ENCODE results near the gene KRTAP19-4. TPM values are rescaled to one million over a fixed set of nuclear protein-coding genes. Genes with fewer than 3 reads are reported as not detected.

The KRTAP19-4 gene
- total and polyA plus RNA-seq, 2 of the 13 experiments (the other 11 are each of a cell fraction or from before 2014, with no cell fraction given), result not detected

- TF ChIP-seq, protein P1, sequence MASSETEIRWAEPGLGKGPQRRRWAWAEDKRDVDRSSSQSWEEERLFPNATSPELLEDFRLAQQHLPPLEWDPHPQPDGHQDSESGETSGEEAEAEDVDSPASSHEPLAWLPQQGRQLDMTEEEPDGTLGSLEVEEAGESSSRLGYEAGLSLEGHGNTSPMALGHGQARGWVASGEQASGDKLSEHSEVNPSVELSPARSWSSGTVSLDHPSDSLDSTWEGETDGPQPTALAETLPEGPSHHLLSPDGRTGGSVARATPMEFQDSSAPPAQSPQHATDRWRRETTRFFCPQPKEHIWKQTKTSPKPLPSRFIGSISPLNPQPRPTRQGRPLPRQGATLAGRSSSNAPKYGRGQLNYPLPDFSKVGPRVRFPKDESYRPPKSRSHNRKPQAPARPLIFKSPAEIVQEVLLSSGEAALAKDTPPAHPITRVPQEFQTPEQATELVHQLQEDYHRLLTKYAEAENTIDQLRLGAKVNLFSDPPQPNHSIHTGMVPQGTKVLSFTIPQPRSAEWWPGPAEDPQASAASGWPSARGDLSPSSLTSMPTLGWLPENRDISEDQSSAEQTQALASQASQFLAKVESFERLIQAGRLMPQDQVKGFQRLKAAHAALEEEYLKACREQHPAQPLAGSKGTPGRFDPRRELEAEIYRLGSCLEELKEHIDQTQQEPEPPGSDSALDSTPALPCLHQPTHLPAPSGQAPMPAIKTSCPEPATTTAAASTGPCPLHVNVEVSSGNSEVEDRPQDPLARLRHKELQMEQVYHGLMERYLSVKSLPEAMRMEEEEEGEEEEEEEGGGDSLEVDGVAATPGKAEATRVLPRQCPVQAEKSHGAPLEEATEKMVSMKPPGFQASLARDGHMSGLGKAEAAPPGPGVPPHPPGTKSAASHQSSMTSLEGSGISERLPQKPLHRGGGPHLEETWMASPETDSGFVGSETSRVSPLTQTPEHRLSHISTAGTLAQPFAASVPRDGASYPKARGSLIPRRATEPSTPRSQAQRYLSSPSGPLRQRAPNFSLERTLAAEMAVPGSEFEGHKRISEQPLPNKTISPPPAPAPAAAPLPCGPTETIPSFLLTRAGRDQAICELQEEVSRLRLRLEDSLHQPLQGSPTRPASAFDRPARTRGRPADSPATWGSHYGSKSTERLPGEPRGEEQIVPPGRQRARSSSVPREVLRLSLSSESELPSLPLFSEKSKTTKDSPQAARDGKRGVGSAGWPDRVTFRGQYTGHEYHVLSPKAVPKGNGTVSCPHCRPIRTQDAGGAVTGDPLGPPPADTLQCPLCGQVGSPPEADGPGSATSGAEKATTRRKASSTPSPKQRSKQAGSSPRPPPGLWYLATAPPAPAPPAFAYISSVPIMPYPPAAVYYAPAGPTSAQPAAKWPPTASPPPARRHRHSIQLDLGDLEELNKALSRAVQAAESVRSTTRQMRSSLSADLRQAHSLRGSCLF (CRISPR knock-in tag; IDR thresholded peaks at IDR 0.05; ENCODE audit: borderline replicate concordance), result no peak
- TF ChIP-seq RAD21 (CRISPR knock-in tag; IDR thresholded peaks at IDR 0.05) (no peak), TARDBP (CRISPR knock-in tag; IDR thresholded peaks at IDR 0.05) (no peak), JDP2 (CRISPR knock-in tag; IDR thresholded peaks at IDR 0.05; ENCODE audit: borderline replicate concordance) (no peak)
These were observed 27.9 kb downstream of the KRTAP19-4 start (continued) for GRCh38 chr21:30468900-30469714.

GRCh38 chr21:30463713-30464112, 33.3 kb downstream of the KRTAP19-4 start:
- FAIRE-seq, result peak; percentile 8
- BruUV-seq (replicated peaks), result no TSS peak
- no peak overlapping the region for H2AFZ ChIP-seq (ENCODE audit: low read length)
- peaks cover 86% of the 10 kb centered on the region for H3K9me3 ChIP-seq (ENCODE audit: low read length)
- H3K27me3 ChIP-seq (ENCODE audit: control insufficient read depth in 1 of 2, insufficient read depth in 2 of 2, low read length in 2 of 2), result no peaks in the 10 kb centered on the region
- H3K4me2 ChIP-seq (ENCODE audit: low read depth, low read length), result no peak overlapping the region
- DNase-seq (ENCODE audit: low spot score), result no peak
- H3K27ac ChIP-seq (ENCODE audit: extremely low read length, insufficient read depth, low read length), result no peak overlapping the region
- H3K4me3 ChIP-seq (replicated peaks in 1 of 3; ENCODE audit: insufficient read depth in 1 of 3, low read depth in 2 of 3, low read length in 3 of 3), result no peak overlapping the region
- no peaks in the 10 kb centered on the region for H3K36me3 ChIP-seq (replicated peaks in 1 of 2; ENCODE audit: control insufficient read depth in 1 of 2, insufficient read depth in 2 of 2, low read length in 2 of 2)
- no peaks in the 10 kb centered on the region for H4K20me1 ChIP-seq (ENCODE audit: insufficient read depth, low read length)
- no peak for ATAC-seq
- H3K79me2 ChIP-seq (ENCODE audit: insufficient read depth, low read length), result no peaks in the 10 kb centered on the region
- CTCF ChIA-PET (ENCODE audit: low intra/inter-chr PET ratio, low total read pairs), result no interaction called here
- no peak overlapping the region for H3K9ac ChIP-seq (ENCODE audit: insufficient read depth, low read depth, low read length)
- WGBS (ENCODE audit: low lambda C conversion rate), result 1% methylated on average over 3 of the region's 3 CpGs
- intact Hi-C loops (cut with micrococcal nuclease; ENCODE audit: unreplicated experiment), result no loop called here
- in situ Hi-C loops (cut with HindIII; ENCODE audit: extremely low pct_ligation_motif_present, low pct_unique_long_range_greater_than_20kb), result no loop called here
- H3K4me1 ChIP-seq (ENCODE audit: insufficient read depth, low read length), result no peaks in the 10 kb centered on the region
- POLR2A ChIA-PET, result no interaction called here
- TF ChIP-seq HNF4A (CRISPR knock-in tag; IDR thresholded peaks at IDR 0.05) (no peak), ZNF792 (CRISPR knock-in tag; IDR thresholded peaks at IDR 0.05) (no peak), ZNF780A (CRISPR knock-in tag; IDR thresholded peaks at IDR 0.05) (no peak), BATF2 (CRISPR knock-in tag; IDR thresholded peaks at IDR 0.05) (no peak), ZNF564 (CRISPR knock-in tag; IDR thresholded peaks at IDR 0.05) (no peak), TEF (CRISPR knock-in tag; IDR thresholded peaks at IDR 0.05) (no peak), NFE2L1 (CRISPR knock-in tag; IDR thresholded peaks at IDR 0.05; ENCODE audit: borderline replicate concordance) (no peak), CCDC6 (CRISPR knock-in tag; IDR thresholded peaks at IDR 0.05) (no peak), ZBTB1 (CRISPR knock-in tag; IDR thresholded peaks at IDR 0.05; ENCODE audit: borderline replicate concordance) (no peak)
- TF ChIP-seq, protein P2, sequence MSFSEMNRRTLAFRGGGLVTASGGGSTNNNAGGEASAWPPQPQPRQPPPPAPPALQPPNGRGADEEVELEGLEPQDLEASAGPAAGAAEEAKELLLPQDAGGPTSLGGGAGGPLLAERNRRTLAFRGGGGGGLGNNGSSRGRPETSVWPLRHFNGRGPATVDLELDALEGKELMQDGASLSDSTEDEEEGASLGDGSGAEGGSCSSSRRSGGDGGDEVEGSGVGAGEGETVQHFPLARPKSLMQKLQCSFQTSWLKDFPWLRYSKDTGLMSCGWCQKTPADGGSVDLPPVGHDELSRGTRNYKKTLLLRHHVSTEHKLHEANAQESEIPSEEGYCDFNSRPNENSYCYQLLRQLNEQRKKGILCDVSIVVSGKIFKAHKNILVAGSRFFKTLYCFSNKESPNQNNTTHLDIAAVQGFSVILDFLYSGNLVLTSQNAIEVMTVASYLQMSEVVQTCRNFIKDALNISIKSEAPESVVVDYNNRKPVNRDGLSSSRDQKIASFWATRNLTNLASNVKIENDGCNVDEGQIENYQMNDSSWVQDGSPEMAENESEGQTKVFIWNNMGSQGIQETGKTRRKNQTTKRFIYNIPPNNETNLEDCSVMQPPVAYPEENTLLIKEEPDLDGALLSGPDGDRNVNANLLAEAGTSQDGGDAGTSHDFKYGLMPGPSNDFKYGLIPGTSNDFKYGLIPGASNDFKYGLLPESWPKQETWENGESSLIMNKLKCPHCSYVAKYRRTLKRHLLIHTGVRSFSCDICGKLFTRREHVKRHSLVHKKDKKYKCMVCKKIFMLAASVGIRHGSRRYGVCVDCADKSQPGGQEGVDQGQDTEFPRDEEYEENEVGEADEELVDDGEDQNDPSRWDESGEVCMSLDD (CRISPR knock-in tag; IDR thresholded peaks at IDR 0.05; ENCODE audit: borderline replicate concordance), result no peak
